Neuronal stem cell (in vitro differentiated cells): ENCODE measurements around the gene ATP11B.

ENCODE experiments used
- DNase-seq: peaks from one replicate; pipeline ENCODE4 v3.0.0-alpha.2; 2013; ENCODE audit warnings: low spot score
- H2AFZ ChIP-seq: one replicate; pipeline ENCODE4 v1.6.1; 2013; ENCODE audit warnings: mild to moderate bottlenecking, low read length, inconsistent platforms
- H2AK5ac ChIP-seq: 2 replicates; pipeline ENCODE4 v1.6.1; 2013; ENCODE audit warnings: low read depth, mild to moderate bottlenecking, inconsistent platforms, low read length, moderate library complexity, mixed read lengths
- H2BK120ac ChIP-seq: 2 replicates; pipeline ENCODE4 v1.6.1; 2013; ENCODE audit warnings: low read depth, mild to moderate bottlenecking, inconsistent platforms, low read length, moderate library complexity, mixed read lengths
- H2BK12ac ChIP-seq: one replicate; pipeline ENCODE4 v1.6.1; 2013; ENCODE audit warnings: low read length, inconsistent platforms
- H2BK15ac ChIP-seq: 2 replicates; pipeline ENCODE4 v1.6.1; 2013; ENCODE audit warnings: mild to moderate bottlenecking, low read length, inconsistent platforms, mixed read lengths
- H2BK5ac ChIP-seq: one replicate; pipeline ENCODE4 v1.6.1; 2013; ENCODE audit warnings: inconsistent platforms, mild to moderate bottlenecking, low read length, moderate library complexity
- H3K14ac ChIP-seq: one replicate; pipeline ENCODE4 v1.6.1; 2013; ENCODE audit warnings: low read length, inconsistent platforms
- H3K18ac ChIP-seq: 2 replicates; pipeline ENCODE4 v1.6.1; 2013; ENCODE audit warnings: low read length, inconsistent platforms
- H3K23ac ChIP-seq: 2 replicates; pipeline ENCODE4 v1.6.1; 2013; ENCODE audit warnings: low read depth, mild to moderate bottlenecking, mixed read lengths, low read length, inconsistent platforms; ENCODE audit not compliant: poor library complexity
- H3K27ac ChIP-seq: replicated peaks from 3 replicates; pipeline ENCODE4 v1.5.1; 2013; ENCODE audit warnings: low read length, inconsistent platforms
- H3K27me3 ChIP-seq, 3 experiments: 2 replicates each; pipeline ENCODE4 v1.6.1; 2013; ENCODE audit warnings: low read length in 3 of 3, mild to moderate bottlenecking in 2 of 3, inconsistent platforms in 1 of 3, low read depth in 1 of 3, mixed read lengths in 1 of 3, moderate library complexity in 1 of 3; ENCODE audit not compliant: control insufficient read depth in 3 of 3, insufficient read depth in 3 of 3
- H3K36me3 ChIP-seq, 2 donors: replicated peaks in 1 of 2; 2 replicates each; pipeline ENCODE4 v1.6.1; 2013; ENCODE audit warnings: low read length in 2 of 2; ENCODE audit not compliant: control insufficient read depth in 2 of 2, insufficient read depth in 2 of 2
- H3K4ac ChIP-seq: 2 replicates; pipeline ENCODE4 v1.6.1; 2013; ENCODE audit warnings: inconsistent platforms, mild to moderate bottlenecking, low read length, moderate library complexity
- H3K4me1 ChIP-seq, 2 donors: 1 replicate in 1 of 2; 2 replicates in 1 of 2; pipeline ENCODE4 v1.6.1; 2013; ENCODE audit warnings: low read length in 2 of 2, low read depth in 1 of 2; ENCODE audit not compliant: control insufficient read depth in 2 of 2, insufficient read depth in 1 of 2
- H3K4me2 ChIP-seq: one replicate; pipeline ENCODE4 v1.6.1; 2013; ENCODE audit warnings: mild to moderate bottlenecking, low read length, inconsistent platforms; ENCODE audit not compliant: insufficient read depth, poor library complexity, severe bottlenecking
- H3K4me3 ChIP-seq, 2 donors: 2 replicates each; pipeline ENCODE4 v1.5.1; 2013; ENCODE audit warnings: low read length in 2 of 2, mild to moderate bottlenecking in 2 of 2, inconsistent platforms in 1 of 2, moderate library complexity in 1 of 2
- H3K79me1 ChIP-seq: one replicate; pipeline ENCODE4 v1.6.1; 2013; ENCODE audit warnings: low read depth, mild to moderate bottlenecking, inconsistent platforms, low read length, moderate library complexity
- H3K9ac ChIP-seq: one replicate; pipeline ENCODE4 v1.6.1; 2013; ENCODE audit warnings: mild to moderate bottlenecking, low read depth, low read length, inconsistent platforms; ENCODE audit not compliant: poor library complexity
- H3K9me3 ChIP-seq, 2 donors: replicated peaks in 1 of 2; 2 replicates each; pipeline versions ENCODE3 to v1.6.1; 2013; ENCODE audit warnings: low read length in 2 of 2, mild to moderate bottlenecking in 2 of 2, inconsistent platforms in 1 of 2, low read depth in 1 of 2, mixed read lengths in 1 of 2, moderate library complexity in 1 of 2; ENCODE audit not compliant: control insufficient read depth in 2 of 2, insufficient read depth in 1 of 2
- H4K8ac ChIP-seq: one replicate; pipeline ENCODE4 v1.6.1; 2013; ENCODE audit warnings: low read depth, mild to moderate bottlenecking, inconsistent platforms, low read length, moderate library complexity
- H4K91ac ChIP-seq: one replicate; pipeline ENCODE4 v1.6.1; 2013; ENCODE audit warnings: low read length, low read depth, mild to moderate bottlenecking, inconsistent platforms; ENCODE audit not compliant: poor library complexity
- WGBS, 2 donors: extraction: QIAGEN DNeasy Blood & Tissue Kit; methylation state at CpG; one replicate each; pipeline ENCODE4 v1.1.7; 2013; ENCODE audit warnings: missing lambda C conversion rate in 2 of 2, mixed read lengths in 1 of 2; ENCODE audit not compliant: insufficient read length in 2 of 2, insufficient replicate concordance in 1 of 2; ENCODE audit errors: extremely low coverage in 2 of 2; 5-methylcytosine and 5-hydroxymethylcytosine counted together

The ATP11B gene

DNA sequence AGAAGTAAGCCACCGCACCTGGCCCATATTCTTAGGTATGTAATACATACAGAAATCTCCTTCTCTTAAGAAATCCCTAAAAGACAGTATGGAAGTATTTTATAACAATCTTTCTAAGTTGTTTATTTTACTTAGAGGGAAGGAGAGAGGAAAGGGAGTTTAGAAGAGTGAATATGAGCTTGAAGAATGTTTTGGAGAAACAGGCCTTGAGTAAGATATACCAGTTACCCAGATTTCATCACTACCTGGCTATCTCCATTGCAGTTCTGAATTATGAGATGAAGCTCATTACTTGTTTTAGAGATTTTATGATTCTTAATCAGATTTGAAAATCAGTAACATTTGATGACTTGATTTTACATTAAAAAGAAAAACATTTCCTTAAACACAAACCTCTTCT is 115.2 kb downstream of the ATP11B start:
- no peak for DNase-seq
- Histone ChIP-seq H3K18ac (no peak overlapping the region), H3K9me3 (peaks cover 0 to 2% of the 10 kb centered on the region in 2 donors), H3K4ac (no peak overlapping the region), H3K79me1 (no peaks in the 10 kb centered on the region), H4K8ac (no peak overlapping the region), H2BK15ac (no peak overlapping the region), H3K14ac (no peak overlapping the region), H3K23ac (no peak overlapping the region), H3K4me1 (peaks cover 0 to 3% of the 10 kb centered on the region in 2 donors), H3K27ac (no peak overlapping the region), H3K27me3 (no peaks in the 10 kb centered on the region), H2BK120ac (no peak overlapping the region), H4K91ac (no peak overlapping the region), H3K9ac (no peak overlapping the region), H3K4me2 (no peak overlapping the region), H2AK5ac (no peak overlapping the region), H2AFZ (no peak overlapping the region), H3K4me3 (no peak overlapping the region), H2BK12ac (no peak overlapping the region), H3K36me3 (peaks cover 4 to 18% of the 10 kb centered on the region in 2 donors), H2BK5ac (no peak overlapping the region)
- no CpG with 5 or more reads among the region's 1 CpG for WGBS, 2 donors

DNA sequence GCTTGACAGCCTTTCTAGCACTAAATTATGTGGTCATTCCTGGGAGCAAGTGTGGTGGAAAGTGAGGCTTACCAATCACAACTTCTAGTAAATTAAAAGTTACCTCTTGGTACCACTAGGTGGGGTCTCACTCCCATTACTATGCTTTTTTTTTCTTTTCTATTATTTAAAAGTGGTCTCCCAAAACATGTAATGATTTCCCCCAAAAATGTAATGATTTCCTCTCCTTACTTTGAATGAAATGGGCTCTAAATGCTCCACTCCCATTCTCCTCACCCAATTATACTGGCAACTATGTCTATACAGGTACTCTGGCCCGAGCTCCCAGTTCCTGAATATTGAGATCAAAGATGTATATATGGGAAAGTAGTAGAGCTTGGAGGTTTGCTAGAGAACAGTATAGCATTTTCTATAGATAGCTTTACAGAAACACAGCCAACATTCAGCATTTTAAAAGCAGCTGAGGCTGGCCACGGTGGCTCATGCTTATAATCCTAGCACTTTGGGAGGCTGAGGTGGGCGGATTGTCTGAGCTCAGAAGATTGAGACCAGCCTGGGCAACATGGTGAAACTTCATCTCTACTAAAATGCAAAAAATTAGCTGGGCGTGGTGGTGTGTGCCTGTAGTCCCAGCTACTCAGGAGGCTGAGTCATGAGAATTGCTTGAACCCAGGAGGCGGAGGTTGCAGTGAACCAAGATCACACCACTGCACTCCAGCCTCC is 116.2 kb downstream of the ATP11B start:
- Histone ChIP-seq H2BK120ac (no peak overlapping the region), H3K4ac (no peak overlapping the region), H3K18ac (no peak overlapping the region), H2BK12ac (no peak overlapping the region), H3K4me1 (peaks cover 0 to 3% of the 10 kb centered on the region in 2 donors), H3K9ac (no peak overlapping the region), H2BK5ac (no peak overlapping the region), H3K27ac (no peak overlapping the region), H3K36me3 (peaks cover 0 to 22% of the 10 kb centered on the region in 2 donors), H3K14ac (no peak overlapping the region), H2BK15ac (no peak overlapping the region), H3K79me1 (no peaks in the 10 kb centered on the region), H3K4me2 (no peak overlapping the region), H3K27me3 (no peaks in the 10 kb centered on the region), H4K8ac (no peak overlapping the region), H3K23ac (no peak overlapping the region), H2AK5ac (no peak overlapping the region), H3K4me3 (no peak overlapping the region), H3K9me3 (peaks cover 0 to 2% of the 10 kb centered on the region in 2 donors), H2AFZ (no peak overlapping the region), H4K91ac (no peak overlapping the region)
- WGBS, 2 donors: no CpG with 5 or more reads among the region's 5 CpGs
- DNase-seq: no peak

DNA sequence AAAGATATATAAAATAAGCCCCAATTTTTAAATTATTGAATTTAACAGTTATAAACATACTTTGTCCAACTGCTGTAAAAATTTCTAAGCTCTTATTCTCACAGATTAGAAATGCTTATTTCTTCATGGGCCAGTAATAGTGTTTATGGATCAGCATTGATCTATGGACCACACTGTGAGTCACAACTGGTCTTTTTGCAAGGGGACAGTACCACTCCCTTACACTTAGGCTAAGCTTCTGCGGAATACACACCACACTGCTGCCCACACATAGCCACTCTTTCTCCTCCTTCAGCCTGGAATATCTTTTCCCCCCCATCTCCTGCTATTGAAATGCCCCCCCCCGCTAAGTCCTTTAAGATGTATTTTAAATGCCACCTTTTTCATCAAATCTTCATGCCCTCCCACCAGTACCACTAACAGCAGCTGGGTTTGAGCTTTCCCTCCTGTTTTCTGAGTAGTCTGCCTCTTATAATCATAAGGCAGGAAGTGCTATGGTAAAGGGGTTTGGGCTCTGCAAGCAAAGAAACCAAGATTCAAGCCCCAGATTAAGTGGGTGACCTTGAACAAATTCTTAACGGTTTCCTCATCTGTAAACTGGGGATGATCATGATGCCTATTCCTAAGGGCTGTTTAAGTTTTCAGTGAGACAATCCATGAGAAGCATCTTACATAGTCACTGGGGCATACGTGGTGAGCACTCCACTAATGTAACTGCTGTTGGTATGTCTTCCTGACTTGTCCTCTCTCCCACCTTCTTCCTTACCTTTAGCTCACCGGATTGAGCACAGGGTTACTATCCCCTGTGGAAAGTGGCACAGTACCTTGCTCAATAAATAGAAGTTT is 117.9 kb downstream of the ATP11B start:
- Histone ChIP-seq H2BK12ac (no peak overlapping the region), H3K9ac (no peak overlapping the region), H2AK5ac (no peak overlapping the region), H3K4me1 (peaks cover 0 to 3% of the 10 kb centered on the region in 2 donors), H3K36me3 (peaks cover 0 to 20% of the 10 kb centered on the region in 2 donors), H2BK5ac (no peak overlapping the region), H4K8ac (no peak overlapping the region), H3K4me2 (no peak overlapping the region), H2BK15ac (no peak overlapping the region), H3K79me1 (no peaks in the 10 kb centered on the region), H3K4ac (no peak overlapping the region), H3K14ac (no peak overlapping the region), H3K18ac (no peak overlapping the region), H3K27me3 (no peaks in the 10 kb centered on the region), H2AFZ (no peak overlapping the region), H4K91ac (no peak overlapping the region), H3K23ac (no peak overlapping the region), H2BK120ac (no peak overlapping the region), H3K4me3 (no peak overlapping the region), H3K27ac (no peak overlapping the region), H3K9me3 (no peaks in the 10 kb centered on the region)
- DNase-seq: no peak
- no CpG with 5 or more reads among the region's 5 CpGs for WGBS, 2 donors

DNA sequence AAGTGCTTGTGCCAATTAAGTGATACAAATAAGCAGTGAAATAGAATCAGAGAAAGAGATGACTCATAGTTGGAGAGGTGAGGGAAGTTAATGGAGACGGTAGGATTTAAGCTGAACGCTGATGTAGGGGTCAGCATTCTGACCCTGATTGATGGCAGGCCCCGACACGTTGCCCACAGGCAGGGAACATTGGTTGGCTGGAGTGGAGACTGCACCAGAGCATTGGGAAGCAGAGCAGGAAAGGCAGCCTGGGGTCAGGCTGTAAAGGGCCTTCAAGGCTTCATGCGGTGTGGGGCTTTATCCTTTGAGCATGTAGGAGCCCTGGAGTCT is 118.4 kb downstream of the ATP11B start:
- Histone ChIP-seq H3K23ac (no peak overlapping the region), H3K27me3 (no peaks in the 10 kb centered on the region), H3K4ac (no peak overlapping the region), H2BK15ac (no peak overlapping the region), H2BK5ac (no peak overlapping the region), H3K4me3 (no peak overlapping the region), H4K8ac (no peak overlapping the region), H3K9me3 (no peaks in the 10 kb centered on the region), H3K79me1 (no peaks in the 10 kb centered on the region), H2AFZ (no peak overlapping the region), H3K18ac (no peak overlapping the region), H3K36me3 (peaks cover 0 to 15% of the 10 kb centered on the region in 2 donors), H2BK12ac (no peak overlapping the region), H4K91ac (no peak overlapping the region), H3K4me2 (no peak overlapping the region), H3K9ac (no peak overlapping the region), H3K4me1 (peaks cover 0 to 3% of the 10 kb centered on the region in 2 donors), H3K27ac (no peak overlapping the region), H3K14ac (no peak overlapping the region), H2BK120ac (no peak overlapping the region), H2AK5ac (no peak overlapping the region)
- WGBS, 2 donors: no CpG with 5 or more reads among the region's 5 CpGs
- DNase-seq: no peak
